Liver (tissue), 9 donors: Measurements from ENCODE around the gene GAS2L1. TPM values are rescaled to one million over a fixed set of nuclear protein-coding genes. Genes with fewer than 3 reads are reported as not detected.

Experiments
- DNase-seq: peaks from one replicate; pipeline ENCODE4 v3.0.0-alpha.2; 2017; ENCODE audit warnings: low spot score
- H3K27ac ChIP-seq, 2 donors: one replicate each; pipeline ENCODE4 v1.7.0; 2013; ENCODE audit warnings: inconsistent platforms in 2 of 2, low read length in 2 of 2, control low read depth in 1 of 2, low read depth in 1 of 2, mild to moderate bottlenecking in 1 of 2
- H3K27me3 ChIP-seq, 4 donors: one replicate each; pipeline versions ENCODE4 v1.6.1 to v1.7.0; 2013; ENCODE audit warnings: low read length in 3 of 4, inconsistent platforms in 1 of 4, mild to moderate bottlenecking in 1 of 4, moderate library complexity in 1 of 4; ENCODE audit not compliant: control insufficient read depth in 4 of 4, insufficient read depth in 4 of 4
- H3K36me3 ChIP-seq, 4 donors: one replicate each; pipeline versions ENCODE4 v1.6.1 to v1.7.0; 2013; ENCODE audit warnings: low read length in 3 of 4, mild to moderate bottlenecking in 3 of 4, low read depth in 1 of 4, moderate library complexity in 1 of 4; ENCODE audit not compliant: control insufficient read depth in 4 of 4, insufficient read depth in 3 of 4
- H3K4me1 ChIP-seq, 4 donors: one replicate each; pipeline versions ENCODE4 v1.6.1 to v1.7.0; 2013; ENCODE audit warnings: low read length in 3 of 4, mild to moderate bottlenecking in 3 of 4, moderate library complexity in 1 of 4; ENCODE audit not compliant: control insufficient read depth in 4 of 4, insufficient read depth in 4 of 4
- H3K4me3 ChIP-seq, 3 donors: one replicate each; pipeline versions ENCODE4 v1.6.1 to v1.7.0; 2013; ENCODE audit warnings: low read length in 3 of 3, control low read depth in 1 of 3, low read depth in 1 of 3, mild to moderate bottlenecking in 1 of 3
- H3K9ac ChIP-seq, 2 donors: one replicate each; pipeline ENCODE4 v1.7.0; 2013; ENCODE audit warnings: low read length in 2 of 2, mild to moderate bottlenecking in 2 of 2, moderate library complexity in 2 of 2, control low read depth in 1 of 2, low read depth in 1 of 2
- H3K9me3 ChIP-seq, 4 donors: one replicate each; pipeline versions ENCODE4 v1.6.1 to v1.7.0; 2013; ENCODE audit warnings: low read length in 3 of 4; ENCODE audit not compliant: control insufficient read depth in 4 of 4
- ATF3 ChIP-seq: IDR thresholded peaks from 2 replicates; pipeline ENCODE4 v1.6.1; 2016; ENCODE audit warnings: antibody characterized with exemption
- CTCF ChIP-seq: fragments of 150-350 bp; IDR thresholded peaks from 2 replicates; pipeline ENCODE4 v1.5.1; 2017; ENCODE audit warnings: improper control_type of control experiment, low read depth, low read length; ENCODE audit not compliant: missing input control
- EGR1 ChIP-seq, 2 donors: IDR thresholded peaks; 2 replicates each; pipeline ENCODE4 v1.6.1; 2016 to 2018; ENCODE audit warnings: antibody characterized with exemption in 2 of 2, low read depth in 2 of 2
- FOXA1 ChIP-seq: IDR thresholded peaks from 2 replicates; pipeline ENCODE4 v1.6.1; 2016; ENCODE audit warnings: antibody characterized with exemption
- FOXA2 ChIP-seq: IDR thresholded peaks from 2 replicates; pipeline ENCODE4 v1.6.1; 2016; ENCODE audit warnings: antibody characterized with exemption
- GABPA ChIP-seq, 2 donors: IDR thresholded peaks in 1 of 2; conservative IDR thresholded peaks in 1 of 2; 2 replicates each; pipeline ENCODE4 v1.6.1; 2016; ENCODE audit warnings: antibody characterized with exemption in 2 of 2, mild to moderate bottlenecking in 1 of 2, moderate library complexity in 1 of 2
- HNF4A ChIP-seq, 2 donors: conservative IDR thresholded peaks; 2 replicates each; pipeline ENCODE4 v1.6.1; 2016; ENCODE audit warnings: antibody characterized with exemption in 2 of 2, mild to moderate bottlenecking in 2 of 2
- HNF4G ChIP-seq: IDR thresholded peaks from 2 replicates; pipeline ENCODE4 v1.6.1; 2016; ENCODE audit warnings: antibody characterized with exemption
- JUND ChIP-seq, 2 donors: IDR thresholded peaks; 2 replicates each; pipeline ENCODE4 v1.6.1; 2016; ENCODE audit warnings: antibody characterized with exemption in 2 of 2
- MAX ChIP-seq: IDR thresholded peaks from 2 replicates; pipeline ENCODE4 v1.6.1; 2016; ENCODE audit warnings: antibody characterized with exemption
- NR2F2 ChIP-seq: IDR thresholded peaks from 2 replicates; pipeline ENCODE4 v1.6.1; 2016; ENCODE audit warnings: antibody characterized with exemption
- RAD21 ChIP-seq, 2 donors: IDR thresholded peaks; 2 replicates each; pipeline ENCODE4 v1.6.1; 2016; ENCODE audit warnings: antibody characterized with exemption in 2 of 2, mild to moderate bottlenecking in 2 of 2
- REST ChIP-seq: IDR thresholded peaks from 2 replicates; pipeline ENCODE4 v1.6.1; 2016; ENCODE audit warnings: antibody characterized with exemption, mild to moderate bottlenecking
- RXRA ChIP-seq, 2 donors: IDR thresholded peaks; 2 replicates each; pipeline ENCODE4 v1.6.1; 2017 to 2018; ENCODE audit warnings: antibody characterized with exemption in 2 of 2, mild to moderate bottlenecking in 1 of 2
- SP1 ChIP-seq: IDR thresholded peaks from 2 replicates; pipeline ENCODE4 v1.6.1; 2018; ENCODE audit warnings: antibody characterized with exemption, mild to moderate bottlenecking
- TAF1 ChIP-seq: conservative IDR thresholded peaks from 2 replicates; pipeline ENCODE4 v1.6.1; 2016; ENCODE audit warnings: antibody characterized with exemption, mild to moderate bottlenecking
- YY1 ChIP-seq: IDR thresholded peaks from 2 replicates; pipeline ENCODE4 v1.6.1; 2016; ENCODE audit warnings: antibody characterized with exemption, mild to moderate bottlenecking
- ZBTB33 ChIP-seq: IDR thresholded peaks from 2 replicates; pipeline ENCODE4 v1.6.1; 2016; ENCODE audit warnings: antibody characterized with exemption
- WGBS: extraction: QIAGEN DNeasy Blood & Tissue Kit; methylation state at CpG from one replicate; pipeline ENCODE4 v1.1.7; 2013; 5-methylcytosine and 5-hydroxymethylcytosine counted together
- polyA plus RNA-seq, 2 donors: library from polyadenylated mRNA; stranded (reverse) in 1 of 2; unstranded in 1 of 2; fragments of 200-250 nt in 1 of 2; fragments of >200 nt in 1 of 2; fragmentation: Nextera tagmentation in 1 of 2; extraction: Ambion mirVana in 1 of 2; gene quantifications; one replicate each; pipeline versions ENCODE4 v1.2.1 to v1.2.3, GENCODE V29; 2013 to 2015
- total RNA-seq, 2 donors: library from RNA; depleted of rRNA; stranded (reverse); fragments of >200 nt; gene quantifications; one replicate each; pipeline ENCODE4 v1.2.3, GENCODE V29; 2014
- donor health status: healthy.
- donor health status: healthy.
- donor health status: healthy.
- donor health status: healthy.
- donor health status: healthy.

GAS2L1 gene
- total and polyA plus RNA-seq, 4 donors = 4.0 to 11.4 (median 8.9) TPM

GRCh38 chr22:29319072-29319471 lies 12.6 kb downstream of the GAS2L1 start:
- 91% methylated on average over 2 of the region's 2 CpGs for WGBS

More at GRCh38 chr22:29319072-29319471, 12.6 kb downstream of the GAS2L1 start:
- Histone ChIP-seq H3K9me3 (no peaks in the 10 kb centered on the region), H3K36me3 (no peaks in the 10 kb centered on the region), H3K9ac (no peak overlapping the region), H3K27me3 (peaks cover 0 to 3% (median 0%) of the 10 kb centered on the region in 4 donors), H3K4me3 (no peak overlapping the region), H3K27ac (no peak overlapping the region), H3K4me1 (peaks cover 0 to 15% (median 13%) of the 10 kb centered on the region in 4 donors)
- DNase-seq = no peak
- TF ChIP-seq TAF1 = no peak
- TF ChIP-seq REST = no peak
- no peak for TF ChIP-seq FOXA2
- no peak for TF ChIP-seq HNF4G
- TF ChIP-seq CTCF = no peak
- TF ChIP-seq YY1 = no peak
- TF ChIP-seq EGR1 (IDR thresholded peaks at IDR 0.05; ENCODE audit: low read depth in 2 of 2) = no peak
- TF ChIP-seq SP1 = no peak
- no peak for TF ChIP-seq RAD21 (IDR thresholded peaks at IDR 0.05)
- no peak for TF ChIP-seq ATF3
- no peak for TF ChIP-seq NR2F2
- no peak for TF ChIP-seq MAX
- no peak for TF ChIP-seq HNF4A (conservative IDR thresholded peaks at IDR 0.05)
- TF ChIP-seq GABPA (IDR thresholded peaks at IDR 0.05 in 1 of 2, conservative IDR thresholded peaks at IDR 0.05 in 1 of 2) = no peak
- TF ChIP-seq ZBTB33 = no peak
- TF ChIP-seq JUND (IDR thresholded peaks at IDR 0.05) = no peak
- no peak for TF ChIP-seq FOXA1
- TF ChIP-seq RXRA (IDR thresholded peaks at IDR 0.05) = no peak
